HL-60 (cell line): ENCODE measurements around the gene TTC28.

Experiments used
- CTCF ChIP-seq: IDR thresholded peaks from one replicate; pipeline ENCODE4 v1.5.1; 2011; ENCODE audit warnings: low read length, control low read depth, inconsistent platforms; ENCODE audit not compliant: insufficient read depth
- GABPA ChIP-seq: IDR thresholded peaks from 2 replicates; pipeline ENCODE4 v1.6.1; 2012; ENCODE audit warnings: low read depth
- POLR2AphosphoS5 ChIP-seq: IDR thresholded peaks from 2 replicates; pipeline ENCODE4 v1.6.1; 2012; ENCODE audit warnings: low read depth
- REST ChIP-seq: IDR thresholded peaks from 2 replicates; pipeline ENCODE4 v1.6.1; 2012; ENCODE audit warnings: low read depth; ENCODE audit not compliant: insufficient replicate concordance

- TF ChIP-seq CTCF (no peak), POLR2AphosphoS5 (no peak), GABPA (no peak), REST (no peak)
These were observed 37.0 kb upstream of the TTC28 start for GRCh38 chr22:28716686-28717085.
